Gastroesophageal sphincter (tissue), 4 donors: ENCODE measurements around the gene LRRC41. TPM values are rescaled to one million over a fixed set of nuclear protein-coding genes. Genes with fewer than 3 reads are reported as not detected.
A peak's percentile ranks its signal among the peaks of the same experiment; 100 is the strongest.
"Not testable (repeated sequence)": the region's sequence is repeated elsewhere in the genome, so short reads cannot be mapped to it uniquely, and the experiment has no call there.

ENCODE experiments used
- ATAC-seq: fragments of 150-250 bp; one replicate; pipeline ENCODE4 v1.9.1; 2016; ENCODE audit warnings: mild to moderate bottlenecking, moderate library complexity
- H3K27ac ChIP-seq, 4 donors: fragments of 200-600 bp; sonication (generic) in 3 of 4; 1 replicate in 3 of 4; 2 replicates in 1 of 4; pipeline ENCODE4 v1.5.1; 2016 to 2019
- H3K27me3 ChIP-seq: fragments of 200-600 bp; sonication (generic); one replicate; pipeline ENCODE4 v1.5.1; 2019
- H3K36me3 ChIP-seq, 2 donors: fragments of 200-600 bp; sonication (generic); one replicate each; pipeline ENCODE4 v1.5.1; 2019; ENCODE audit warnings: control low read depth in 1 of 2
- H3K4me1 ChIP-seq, 3 donors: fragments of 200-600 bp; sonication (generic); 1 replicate in 2 of 3; 2 replicates in 1 of 3; pipeline ENCODE4 v1.5.1; 2016 to 2019; ENCODE audit warnings: control low read depth in 2 of 3
- H3K4me3 ChIP-seq, 2 donors: fragments of 200-600 bp; sonication (generic); one replicate each; pipeline ENCODE4 v1.5.1; 2019; ENCODE audit warnings: mild to moderate bottlenecking in 1 of 2, moderate library complexity in 1 of 2
- H3K9me3 ChIP-seq, 3 donors: fragments of 200-600 bp; sonication (generic); one replicate each; pipeline ENCODE4 v1.5.1; 2017 to 2019; ENCODE audit warnings: control low read depth in 2 of 3
- CTCF ChIP-seq, 4 experiments: fragments of 200-600 bp in 2 of 4; fragments of 450-650 bp in 2 of 4; sonication (generic) in 1 of 4; IDR thresholded peaks; one replicate each; pipeline ENCODE4 v1.5.1; 2017 to 2019; ENCODE audit warnings: antibody characterized with exemption in 4 of 4, mild to moderate bottlenecking in 2 of 4, moderate library complexity in 2 of 4
- EP300 ChIP-seq: sonication (generic); formaldehyde crosslinking; IDR thresholded peaks from one replicate; pipeline ENCODE4 v1.6.1; 2017; ENCODE audit warnings: antibody characterized with exemption, mild to moderate bottlenecking
- POLR2A ChIP-seq, 2 donors: fragments of 450-650 bp; IDR thresholded peaks; one replicate each; pipeline ENCODE4 v1.6.1; 2017; ENCODE audit warnings: antibody characterized with exemption in 2 of 2, mild to moderate bottlenecking in 2 of 2, moderate library complexity in 1 of 2
- POLR2AphosphoS5 ChIP-seq: sonication (generic); formaldehyde crosslinking; IDR thresholded peaks from one replicate; pipeline ENCODE4 v1.6.1; 2017; ENCODE audit warnings: antibody characterized with exemption
- WGBS, 2 donors: methylation state at CpG; one replicate each; pipeline ENCODE4 v1.1.5; 2018; ENCODE audit warnings: low coverage in 1 of 2; 5-methylcytosine and 5-hydroxymethylcytosine counted together
- total RNA-seq, 4 donors: library from RNA; depleted of rRNA; stranded (reverse); fragments of >200 nt; gene quantifications; one replicate each; pipeline ENCODE4 v1.1.0, GENCODE V29; 2016

Gene LRRC41
- total RNA-seq, 4 donors from 2014 or later = 55.6 to 77.9 (median 66.7) TPM

- H3K27me3 ChIP-seq = no peaks in the 10 kb centered on the region
- peaks cover 0 to 36% of the 10 kb centered on the region in 2 donors for H3K36me3 ChIP-seq
- TF ChIP-seq POLR2A (IDR thresholded peaks at IDR 0.05) (peak; percentile 69 to 80), CTCF (IDR thresholded peaks at IDR 0.05) (peak; percentile 39 to 78 (median 71)), EP300 (peak; percentile 94), POLR2AphosphoS5 (peak; percentile 86)
- peaks cover 0 to 22% (median 9%) of the 10 kb centered on the region in 3 donors for H3K4me1 ChIP-seq
- peak within 1 kb of the TSS; percentile 37 to 76 for H3K4me3 ChIP-seq
- WGBS, 2 donors = 0 to 1% methylated on average over 16 to 21 of the region's 53 CpGs
- H3K9me3 ChIP-seq = no peaks in the 10 kb centered on the region
- H3K27ac ChIP-seq = peak within 1 kb of the TSS; percentile 89 to 98 (median 98)
- ATAC-seq = peak; percentile 95
Observed at GRCh38 chr1:46340404-46341221, 37.2 kb upstream of the LRRC41 start, which contains the start of gene NSUN4. Gene NSUN4 (plus strand): TSS chr1:46340807. CDS start chr1:46340827, 20 bp downstream.

- not testable (repeated sequence) for H3K27me3 ChIP-seq, H3K9me3 ChIP-seq, ATAC-seq, H3K27ac ChIP-seq, H3K4me3 ChIP-seq, H3K36me3 ChIP-seq
- peaks cover 0 to 22% (median 9%) of the 10 kb centered on the region in 3 donors for H3K4me1 ChIP-seq
- WGBS, 2 donors = 94 to 99% methylated on average over 7 to 11 of the region's 14 CpGs
Observed at GRCh38 chr1:46337409-46337808, 34.0 kb upstream of the LRRC41 start.

GRCh38 chr1:46335081-46335480, 31.7 kb upstream of the LRRC41 start:
- Histone ChIP-seq H3K36me3 (no peaks in the 10 kb centered on the region), H3K4me3 (no peak overlapping the region), H3K27me3 (no peaks in the 10 kb centered on the region), H3K9me3 (no peaks in the 10 kb centered on the region), H3K27ac (no peak overlapping the region), H3K4me1 (peaks cover 0 to 8% (median 4%) of the 10 kb centered on the region in 3 donors)
- no peak for ATAC-seq
- WGBS, 2 donors = 83 to 87% methylated on average over 3 of the region's 3 CpGs
- no peak for TF ChIP-seq POLR2A (IDR thresholded peaks at IDR 0.05)
- no peak for TF ChIP-seq EP300
- no peak for TF ChIP-seq CTCF (IDR thresholded peaks at IDR 0.05)
- no peak for TF ChIP-seq POLR2AphosphoS5

GRCh38 chr1:46334030-46334384, 30.6 kb upstream of the LRRC41 start:
- H3K27me3 ChIP-seq = no peaks in the 10 kb centered on the region
- TF ChIP-seq CTCF (IDR thresholded peaks at IDR 0.05) (no peak), POLR2A (IDR thresholded peaks at IDR 0.05) (no peak), EP300 (no peak), POLR2AphosphoS5 (no peak)
- no peak overlapping the region for H3K27ac ChIP-seq
- H3K36me3 ChIP-seq = no peaks in the 10 kb centered on the region
- WGBS, 2 donors = 60 to 78% methylated on average over 1 to 2 of the region's 2 CpGs
- H3K4me3 ChIP-seq = no peak overlapping the region
- no peaks in the 10 kb centered on the region for H3K4me1 ChIP-seq
- no peaks in the 10 kb centered on the region for H3K9me3 ChIP-seq
- ATAC-seq = no peak

GRCh38 chr1:46333300-46334029, 30.0 kb upstream of the LRRC41 start:
- no peaks in the 10 kb centered on the region for H3K27me3 ChIP-seq
- no peak for ATAC-seq
- H3K27ac ChIP-seq = no peak overlapping the region
- no peak overlapping the region for H3K4me3 ChIP-seq
- TF ChIP-seq CTCF (IDR thresholded peaks at IDR 0.05) = no peak
- no peak for TF ChIP-seq EP300
- no peak for TF ChIP-seq POLR2AphosphoS5
- no peak for TF ChIP-seq POLR2A (IDR thresholded peaks at IDR 0.05)
- H3K36me3 ChIP-seq = no peaks in the 10 kb centered on the region
- WGBS, 2 donors = 49% methylated on average over 3 of the region's 9 CpGs; no CpG with 5 or more reads in 1 of the 2 donors
- H3K4me1 ChIP-seq = no peaks in the 10 kb centered on the region
- no peaks in the 10 kb centered on the region for H3K9me3 ChIP-seq

GRCh38 chr1:46331786-46332540, 28.5 kb upstream of the LRRC41 start:
- 55 to 79% methylated on average over 6 to 18 of the region's 24 CpGs for WGBS, 2 donors
- not testable (repeated sequence) for ATAC-seq, H3K4me3 ChIP-seq, H3K27ac ChIP-seq, H3K27me3 ChIP-seq, H3K9me3 ChIP-seq, H3K4me1 ChIP-seq, H3K36me3 ChIP-seq

GRCh38 chr1:46330381-46330780, 27.0 kb upstream of the LRRC41 start:
- 69 to 88% methylated on average over 1 to 2 of the region's 2 CpGs for WGBS, 2 donors
- ATAC-seq, H3K9me3 ChIP-seq, H3K27me3 ChIP-seq, H3K4me1 ChIP-seq, H3K27ac ChIP-seq, H3K4me3 ChIP-seq, H3K36me3 ChIP-seq: not testable (repeated sequence)

GRCh38 chr1:46329807-46330206, 26.4 kb upstream of the LRRC41 start:
- H3K27ac ChIP-seq, H3K36me3 ChIP-seq, H3K4me1 ChIP-seq, H3K9me3 ChIP-seq, ATAC-seq, H3K4me3 ChIP-seq, H3K27me3 ChIP-seq: not testable (repeated sequence)
- 72% methylated on average over 3 of the region's 7 CpGs; no CpG with 5 or more reads in 1 of the 2 donors for WGBS, 2 donors
